Inflammatory macrophage treated with lipopolysaccharide for 4 hours (primary cell): ENCODE data around the gene TMC3.

ENCODE experiments used
- DNase-seq: peaks from one replicate; pipeline ENCODE4 v3.0.0-alpha.2; 2020

Gene TMC3

DNA sequence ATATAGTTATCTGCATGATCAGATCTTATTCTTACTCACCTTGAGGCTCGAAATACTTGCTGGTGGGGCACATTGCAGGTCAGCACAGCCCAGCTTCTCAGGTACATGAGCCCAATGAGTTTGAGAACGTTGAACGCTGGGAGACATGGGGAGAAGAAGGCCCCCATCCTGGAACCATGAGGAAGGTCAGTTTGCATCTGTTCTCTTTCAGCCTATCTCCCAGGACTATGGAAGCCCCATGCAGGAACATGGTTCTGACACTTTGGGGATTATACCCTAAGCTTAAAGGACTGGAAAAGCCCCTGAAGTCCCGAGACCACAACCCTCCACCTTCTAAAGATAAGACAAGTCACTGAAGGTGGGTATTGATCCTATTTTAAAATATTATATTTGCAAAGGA, 32.7 kb downstream of the TMC3 start:
- DNase-seq, result no peak

DNA sequence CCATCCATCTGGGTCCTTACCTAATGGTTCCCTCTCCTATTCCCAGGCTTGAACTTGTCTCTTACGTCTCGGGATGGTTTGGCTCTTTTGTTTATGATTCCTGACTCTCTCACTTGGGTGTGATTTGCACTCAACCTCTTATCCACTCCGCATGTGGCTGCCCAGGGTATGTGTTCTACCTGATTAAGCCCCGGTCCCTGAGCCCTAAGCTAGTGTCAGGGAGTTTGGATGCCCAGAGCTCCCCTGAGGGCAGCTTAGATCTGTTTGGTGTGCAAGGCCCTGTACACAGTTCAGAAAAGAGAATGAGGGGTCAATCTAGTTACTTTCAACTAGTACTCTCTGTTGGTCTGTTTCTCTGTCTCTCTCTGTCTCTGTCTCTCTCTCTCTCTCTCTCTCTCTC, 34.2 kb downstream of the TMC3 start:
- DNase-seq, result no peak

DNA sequence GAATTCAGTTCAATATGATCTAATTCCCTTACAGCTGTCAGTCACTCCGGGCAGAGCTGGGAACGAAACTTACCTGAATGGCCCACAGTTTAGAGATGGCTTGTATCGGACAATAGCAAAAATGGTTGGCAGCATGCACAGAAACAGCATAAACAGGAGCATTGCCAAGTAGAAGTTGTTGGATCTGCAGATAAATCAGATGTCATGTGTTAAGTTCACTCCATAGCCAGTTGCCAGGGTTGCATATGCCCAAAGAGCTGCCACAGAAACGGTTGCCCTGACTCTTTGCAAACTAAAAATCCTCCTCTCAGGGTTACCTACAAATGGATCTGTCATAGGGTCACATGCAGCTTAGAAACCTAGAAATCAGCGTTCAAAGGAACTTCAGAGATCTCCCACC, 34.7 kb downstream of the TMC3 start:
- DNase-seq, result no peak

DNA sequence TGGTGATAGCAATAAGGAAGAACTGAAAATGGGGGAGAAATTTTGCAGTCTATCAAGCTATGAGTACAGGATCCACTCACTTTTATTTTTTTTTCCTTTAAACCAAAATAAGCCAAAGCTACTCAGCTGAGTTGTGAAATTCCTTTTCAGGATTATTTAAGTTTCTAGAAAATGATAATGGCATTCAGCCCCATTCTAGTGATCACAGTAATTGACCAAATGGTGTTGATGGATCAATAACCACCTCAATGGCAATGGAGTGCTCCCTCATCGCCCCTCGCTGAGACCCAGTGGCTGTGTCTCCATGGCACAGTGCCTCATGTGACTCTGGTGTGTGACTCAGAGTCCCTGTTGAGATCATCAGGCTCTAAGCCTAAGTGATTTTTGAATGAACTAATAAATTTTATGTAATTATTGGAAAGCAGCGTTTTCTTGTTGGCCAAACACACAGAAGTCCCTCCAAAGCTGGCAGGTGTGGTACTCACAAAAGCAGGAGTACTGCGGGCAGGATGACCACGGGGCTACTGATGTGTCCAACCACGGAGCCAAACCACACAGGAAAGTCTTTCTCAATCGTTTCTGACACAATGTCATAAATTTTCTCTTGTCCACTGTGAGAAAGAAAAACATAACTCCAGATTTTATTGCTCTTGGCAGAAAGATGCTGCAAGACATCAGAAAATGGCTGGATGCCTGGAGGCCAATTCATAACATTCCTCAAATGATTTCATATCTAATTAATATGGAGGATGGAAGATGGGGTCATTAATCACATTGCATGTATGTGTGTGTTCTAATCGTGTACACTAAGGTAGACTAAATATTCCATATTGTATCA, 35.6 kb downstream of the TMC3 start:
- peak; percentile 70 for DNase-seq

DNA sequence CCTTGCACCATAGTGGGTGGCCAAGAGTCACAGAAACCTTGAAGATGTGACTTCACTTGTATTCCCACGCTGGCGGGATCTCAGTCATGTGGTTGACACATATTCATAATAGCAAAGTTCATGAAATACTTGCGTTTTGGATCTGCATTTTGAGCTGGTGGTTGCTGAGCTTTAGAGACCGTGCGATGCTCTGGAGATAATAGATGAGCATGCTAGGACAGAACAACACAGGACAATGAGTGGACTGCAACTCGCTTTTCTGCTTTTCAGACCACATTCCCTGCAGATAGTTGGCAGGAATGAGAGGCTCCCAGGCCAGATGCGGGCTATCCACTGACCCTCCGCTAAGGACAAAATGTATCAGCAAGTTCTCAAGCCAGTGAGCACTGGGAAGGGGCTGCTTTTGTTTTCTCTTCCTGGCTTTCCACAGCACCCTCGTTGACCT, 36.3 kb downstream of the TMC3 start:
- peak; percentile 38 for DNase-seq

DNA sequence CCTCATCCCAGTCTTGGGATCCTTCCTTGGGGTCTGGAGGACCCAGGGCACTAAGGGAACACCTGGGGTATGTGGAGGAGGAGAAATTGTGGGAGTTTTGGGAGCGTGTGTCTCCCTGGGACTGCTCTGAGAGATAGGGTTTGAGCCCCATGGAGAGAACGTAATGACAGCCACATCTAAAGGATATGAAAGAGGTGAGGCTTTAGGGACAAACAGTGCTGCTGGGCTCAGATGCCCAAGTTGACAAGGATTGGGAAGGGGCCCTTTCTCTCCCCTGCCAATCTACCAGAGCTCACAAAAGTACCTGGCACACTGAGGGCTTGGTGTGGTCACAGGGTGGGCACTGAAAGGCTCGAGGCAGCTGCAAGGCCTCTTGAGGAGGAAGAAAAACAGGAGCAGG, 36.8 kb downstream of the TMC3 start:
- DNase-seq, result no peak

DNA sequence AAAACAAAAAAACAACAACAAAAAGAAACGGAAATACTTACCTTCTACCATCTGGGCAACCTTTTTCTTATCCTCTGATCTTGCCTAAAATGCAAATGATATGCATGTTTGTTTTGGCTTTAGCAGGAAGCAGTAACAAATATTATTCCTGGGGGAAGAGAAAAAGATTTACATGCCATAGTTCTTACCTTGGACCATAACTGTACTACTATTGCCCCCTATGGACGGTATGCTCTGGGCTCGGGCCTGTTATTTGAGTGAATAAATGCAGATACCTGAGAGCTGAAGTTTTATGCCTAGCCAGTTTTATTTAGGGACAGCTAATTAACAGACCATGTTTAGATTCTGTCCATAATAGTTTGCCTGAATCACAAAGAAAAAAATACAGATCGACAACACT, 37.4 kb downstream of the TMC3 start:
- peak; percentile 36 for DNase-seq

DNA sequence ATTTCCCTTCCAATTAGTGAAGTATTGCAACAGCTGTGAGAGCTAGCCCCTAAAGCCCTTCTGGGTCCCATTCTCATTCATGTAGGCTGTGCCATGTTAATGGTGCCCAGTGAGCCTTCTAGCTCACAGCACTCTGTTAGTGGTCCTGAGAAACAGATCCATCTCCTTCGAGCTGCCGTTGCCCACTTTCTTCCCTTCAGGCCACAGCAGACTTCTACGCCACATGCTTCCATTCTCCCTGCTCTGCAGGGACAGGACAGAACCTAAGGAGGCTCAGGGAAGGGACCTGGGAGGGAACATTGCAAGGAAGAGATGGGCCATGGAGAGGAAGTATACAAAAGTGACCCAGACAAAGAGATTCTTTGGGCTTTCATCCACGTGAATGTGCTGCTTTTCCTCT, 38.4 kb downstream of the TMC3 start:
- DNase-seq, result no peak

DNA sequence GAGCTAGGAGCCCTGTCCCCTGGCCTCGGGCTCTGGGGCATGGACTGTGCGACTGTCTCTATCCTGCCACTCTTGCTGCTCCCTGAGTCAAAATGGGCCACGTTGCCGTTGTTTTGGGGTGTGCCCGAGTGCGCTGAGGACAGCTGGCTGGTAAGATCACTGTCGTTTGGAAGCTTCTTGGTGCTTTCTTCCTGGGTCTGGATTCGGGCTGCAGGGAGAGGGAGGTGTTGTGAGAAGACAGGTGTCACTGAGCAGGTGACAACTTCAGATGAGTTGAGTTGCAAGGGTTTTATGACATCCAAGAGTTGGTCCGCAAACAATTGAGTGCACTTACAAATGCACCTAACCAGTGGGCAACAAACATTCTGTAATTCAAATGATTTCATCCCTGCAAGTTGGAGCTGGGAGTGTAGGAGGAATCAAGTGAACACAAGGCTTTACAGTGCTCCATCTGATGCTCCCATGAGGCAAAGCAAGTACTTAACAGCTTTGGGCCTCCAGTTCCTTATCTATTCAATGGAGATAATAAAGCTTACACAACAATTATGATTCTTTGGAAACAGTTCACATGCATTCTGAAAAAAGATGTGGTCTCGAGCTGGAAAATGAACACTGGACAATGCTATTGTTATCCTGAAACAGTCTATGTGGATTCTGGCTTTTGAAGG, 39.1 kb downstream of the TMC3 start:
- no peak for DNase-seq

DNA sequence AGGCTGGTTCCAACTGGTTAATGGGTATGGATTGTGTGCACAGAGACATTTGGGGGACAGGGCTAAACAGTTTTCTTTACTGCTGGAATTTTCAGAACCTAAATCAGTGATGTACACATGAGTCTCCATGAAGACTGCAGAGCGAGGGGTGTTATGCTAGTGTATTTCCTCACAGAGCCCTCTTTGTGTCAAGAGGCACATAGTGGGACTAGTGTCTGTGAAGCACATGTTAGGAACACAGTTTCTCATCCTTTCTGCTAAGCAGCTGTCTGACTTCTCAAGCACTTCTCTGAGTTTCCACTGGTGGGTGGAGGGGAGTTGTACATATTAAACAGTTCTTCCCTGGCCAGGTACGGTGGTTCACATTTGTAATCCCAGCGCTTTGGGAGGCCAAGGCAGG, 40.6 kb downstream of the TMC3 start:
- DNase-seq, result no peak

DNA sequence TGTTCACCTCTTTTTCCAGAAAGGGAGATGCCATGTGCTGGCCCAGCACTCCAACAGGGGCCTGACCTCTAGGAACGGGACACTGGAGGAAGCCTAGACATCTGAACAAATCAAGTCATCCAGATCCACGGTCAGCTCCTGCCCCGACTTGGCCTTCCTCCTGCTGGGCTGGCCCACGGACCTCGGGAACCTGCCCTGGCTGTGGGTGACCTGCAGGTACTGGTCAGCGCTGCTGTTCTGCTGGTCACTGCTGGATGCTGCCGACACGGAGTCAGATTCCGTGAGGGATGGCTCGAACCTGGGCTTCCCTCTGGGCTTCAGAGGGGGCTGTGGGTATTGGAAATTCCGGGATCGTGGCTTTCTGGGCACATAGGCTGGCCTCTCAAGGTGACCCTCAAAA, 41.7 kb downstream of the TMC3 start:
- no peak for DNase-seq

DNA sequence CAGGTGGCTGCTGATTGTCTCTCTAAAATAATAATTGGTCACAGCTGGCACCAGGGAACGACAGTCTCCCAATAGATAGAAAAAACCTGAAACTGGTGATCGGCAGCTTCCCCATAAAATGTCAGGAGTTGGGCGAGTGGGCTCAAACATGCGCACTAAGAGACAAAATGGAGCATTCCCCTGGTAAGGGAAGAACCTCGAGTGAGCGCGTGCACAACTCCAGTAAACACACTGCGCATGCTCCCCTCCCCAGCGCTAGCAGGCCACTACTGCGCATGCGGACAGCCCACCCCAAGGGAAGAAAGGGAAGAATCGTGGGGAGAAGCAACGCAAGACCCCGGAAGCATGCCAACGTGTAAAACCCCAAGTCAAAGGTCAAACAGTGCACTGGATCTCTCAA, 42.4 kb downstream of the TMC3 start:
- no peak for DNase-seq

DNA sequence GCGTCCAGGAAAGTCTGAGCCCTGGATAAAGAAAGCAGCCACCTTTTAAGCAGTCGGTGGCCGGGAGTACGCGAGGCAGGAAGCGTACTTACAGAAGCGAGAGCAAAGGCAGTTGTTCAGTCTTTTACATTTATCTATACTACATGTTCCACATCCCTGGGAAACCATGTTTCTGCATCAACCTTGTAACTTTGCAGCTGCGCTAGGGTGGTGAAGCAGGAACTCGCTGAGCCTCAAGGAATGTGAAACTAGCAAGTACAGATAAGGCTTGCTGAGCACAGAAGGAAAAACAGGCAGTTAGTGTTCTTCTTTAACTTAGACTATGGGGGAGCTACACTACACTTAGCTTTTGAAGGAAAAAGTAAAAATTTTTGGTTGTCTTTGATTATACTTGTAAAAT, 42.9 kb downstream of the TMC3 start:
- peak; percentile 26 for DNase-seq

DNA sequence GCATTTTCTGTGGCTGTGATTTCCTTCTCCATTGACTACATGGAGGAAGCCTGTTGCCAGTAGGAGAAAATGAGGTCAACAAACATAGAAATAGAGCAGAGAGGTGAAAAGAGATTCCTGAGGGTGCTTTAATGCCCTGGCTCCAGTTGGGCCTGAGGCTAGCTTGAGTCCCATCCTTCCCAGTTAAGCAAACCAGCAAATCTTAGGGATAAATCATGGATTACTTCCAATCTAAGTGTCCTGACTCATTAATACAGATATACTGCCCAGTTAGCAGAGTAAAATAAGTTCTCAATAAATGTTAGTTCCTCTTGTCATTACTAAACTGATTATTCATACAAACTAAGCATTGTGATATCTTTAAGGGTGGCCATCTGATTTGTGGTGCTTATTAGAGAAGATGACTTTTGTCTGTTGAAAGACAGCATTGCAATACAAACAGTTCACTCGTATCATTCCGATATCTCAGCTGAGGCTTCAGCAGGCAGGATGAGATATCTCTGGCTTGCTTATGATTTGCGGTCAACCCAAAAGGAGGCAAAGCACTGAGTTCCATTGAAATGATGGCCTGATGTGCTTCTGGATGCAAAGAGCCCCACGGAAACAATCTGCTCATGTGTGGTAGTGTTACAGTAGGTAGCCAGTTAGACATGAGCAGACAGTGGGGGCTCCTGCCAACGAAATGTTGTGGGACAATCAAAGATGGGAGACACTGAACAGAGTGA, 43.5 kb downstream of the TMC3 start:
- DNase-seq, result peak; percentile 51

DNA sequence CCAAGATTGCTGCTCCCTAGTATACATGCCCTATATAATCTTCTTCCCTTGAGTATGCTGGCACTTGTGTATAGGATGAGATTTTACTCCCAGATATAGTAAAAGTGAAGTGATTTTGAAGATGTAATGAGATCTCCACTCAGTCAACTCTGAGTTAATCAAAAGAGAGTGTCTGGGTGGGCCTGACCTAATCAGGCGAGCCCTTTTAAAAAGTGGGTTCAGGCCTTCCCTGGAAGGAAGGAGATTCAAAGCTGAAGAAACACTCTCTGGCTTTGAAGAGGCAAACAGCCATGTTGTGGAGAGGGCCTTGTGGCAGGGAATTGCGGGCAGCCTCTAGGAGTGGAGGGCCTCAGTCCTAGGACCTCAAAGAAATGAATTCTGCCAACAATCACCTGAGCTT, 44.6 kb downstream of the TMC3 start:
- no peak for DNase-seq

DNA sequence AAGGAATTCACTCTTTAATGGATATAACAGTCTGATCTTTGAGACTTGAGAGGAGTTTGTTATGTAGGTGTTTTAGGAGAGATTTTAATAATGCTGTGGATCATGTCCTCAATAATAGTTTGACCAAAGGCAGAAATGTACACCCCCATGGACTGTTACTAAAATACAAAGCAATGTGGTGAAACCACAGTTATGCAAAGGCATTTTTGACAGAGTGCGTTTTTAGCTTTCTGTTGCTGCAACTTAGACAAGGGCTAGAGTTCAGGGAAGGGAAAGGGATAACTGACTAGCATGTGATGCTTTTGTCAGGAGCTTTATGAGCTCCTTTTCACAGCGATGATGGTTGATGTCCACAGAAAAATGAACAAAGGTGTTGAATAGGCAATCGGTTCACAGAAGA, 46.5 kb downstream of the TMC3 start:
- peak; percentile 67 for DNase-seq

DNA sequence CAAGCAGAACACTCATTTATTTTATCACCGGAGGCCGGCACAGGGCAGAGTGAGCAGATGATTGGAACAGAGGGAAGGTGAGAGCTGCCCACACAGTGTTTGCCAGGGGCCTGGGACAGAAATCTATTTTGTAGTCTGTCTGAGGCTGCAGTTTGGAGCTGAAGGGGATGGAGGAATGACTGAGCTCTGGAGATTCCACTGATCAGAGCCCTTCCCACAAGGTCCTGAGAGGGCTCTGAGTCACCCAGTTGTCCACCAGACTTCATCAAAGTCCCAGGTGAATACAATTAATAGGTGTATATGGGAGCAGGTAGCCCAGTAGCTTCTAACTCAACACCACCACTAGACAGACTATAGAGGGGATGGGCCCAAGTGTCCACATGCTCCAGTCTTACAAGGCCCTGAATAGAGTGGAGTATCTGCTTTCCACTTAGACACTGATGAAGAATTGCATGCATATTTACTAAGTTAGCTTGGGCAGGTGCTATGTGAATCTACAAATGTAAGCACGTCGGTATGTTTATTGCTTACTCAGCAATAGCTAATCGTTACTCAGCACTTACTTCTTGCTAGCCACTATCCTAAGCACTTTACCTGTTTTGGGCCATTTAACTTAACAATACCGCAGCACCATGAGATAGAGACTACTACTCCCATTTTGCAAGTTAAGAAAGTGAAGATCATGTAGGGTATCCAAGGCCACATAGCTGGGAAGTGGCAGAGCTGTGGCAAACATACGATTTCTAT, 47.4 kb downstream of the TMC3 start:
- no peak for DNase-seq

DNA sequence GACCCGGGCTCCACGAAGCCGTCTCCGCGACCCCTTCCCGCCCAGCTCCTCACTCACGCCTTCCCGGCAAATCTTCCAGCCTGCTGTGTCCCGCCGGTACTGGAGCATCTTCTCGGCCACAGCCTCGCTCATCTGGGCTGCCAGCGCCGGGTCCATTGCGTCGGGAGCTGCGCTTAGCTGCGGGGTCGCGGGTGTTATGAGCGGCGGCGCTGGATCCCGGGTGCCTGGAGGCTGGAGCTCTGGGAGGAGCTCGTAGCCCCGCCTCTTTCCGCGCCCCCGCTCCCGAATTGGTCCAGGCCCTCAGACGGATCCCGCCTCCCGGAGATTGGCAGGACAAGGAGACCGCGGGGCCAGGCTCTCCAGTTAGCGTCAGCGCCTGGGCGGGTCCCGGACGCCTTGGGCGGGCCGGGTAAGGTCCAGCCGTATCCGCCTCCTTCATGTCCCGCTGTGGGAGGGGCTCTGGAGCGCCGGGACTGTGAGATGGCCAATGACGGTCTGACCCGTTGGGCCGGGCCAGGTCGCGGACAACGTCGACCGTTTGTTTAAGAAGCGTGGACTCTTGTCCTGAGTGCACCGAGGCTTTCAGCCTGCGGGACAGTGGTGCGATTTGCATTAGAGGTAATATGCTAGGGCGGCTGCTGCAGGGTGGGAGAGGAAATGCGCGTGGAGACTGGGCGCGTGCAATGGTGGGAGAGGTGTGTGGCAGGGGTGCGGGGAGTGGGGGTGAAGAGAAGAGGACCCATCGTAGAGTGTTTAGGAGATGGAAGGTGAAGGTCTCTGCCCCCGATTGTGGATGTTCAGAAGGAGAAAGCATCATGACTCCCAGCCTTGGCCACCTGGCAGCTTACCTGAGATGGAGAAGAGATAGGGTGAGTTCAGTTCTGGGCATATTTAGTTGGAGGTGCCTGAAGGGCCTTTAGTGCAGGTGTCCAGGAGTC, 49.8 kb downstream of the TMC3 start, which contains the start of gene STARD5:
Gene STARD5, minus strand, starts transcription at position 198 of the 938 bp plus-strand sequence. Its CDS starts 42 bp downstream, at position 156.
- peak; percentile 99 for DNase-seq

DNA sequence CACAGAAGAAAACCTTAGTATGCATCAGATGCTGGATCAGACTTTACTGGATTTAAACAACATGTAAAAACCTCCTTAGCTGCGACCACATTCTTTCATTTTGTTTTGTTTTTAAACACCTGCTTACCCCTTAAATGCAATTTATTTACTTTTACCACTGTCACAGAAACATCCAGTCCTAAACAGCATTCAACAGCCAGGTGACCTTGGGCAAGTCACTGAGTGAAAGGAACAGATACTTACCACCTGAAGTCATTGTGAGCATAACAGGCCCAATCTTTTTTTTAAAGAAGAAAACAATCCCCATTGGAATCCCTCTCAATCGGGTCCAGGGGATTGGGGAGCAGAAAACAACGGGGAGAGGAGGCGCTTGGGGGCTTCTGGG, 50.5 kb downstream of the TMC3 start:
- DNase-seq, result no peak

DNA sequence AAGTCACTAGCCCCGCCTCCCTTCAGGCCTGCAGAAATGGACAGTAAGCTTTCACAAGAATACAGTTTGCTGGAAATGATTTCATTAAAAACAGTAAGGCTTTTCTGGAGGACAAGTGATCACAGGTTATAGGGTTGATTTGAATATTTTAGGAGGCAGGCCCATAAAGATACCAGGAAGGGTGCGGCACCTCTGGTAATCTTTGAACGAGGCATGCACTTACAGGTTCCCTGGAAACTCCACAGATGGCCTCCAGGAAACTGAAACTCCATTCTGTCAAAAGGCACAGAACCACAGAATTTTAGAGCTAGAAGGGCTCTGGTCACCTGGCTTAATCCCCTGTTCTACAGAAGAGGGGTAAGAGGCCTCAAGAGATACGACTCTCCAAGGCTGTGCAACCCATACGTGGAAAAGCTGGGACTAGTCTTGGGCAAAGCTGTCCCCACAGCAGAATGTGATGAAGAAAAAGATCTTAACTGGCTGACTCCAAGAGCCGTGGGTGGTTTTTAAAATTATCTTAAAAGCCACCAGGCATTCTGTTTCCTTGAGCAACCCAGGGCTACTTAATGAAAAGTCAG, 51.2 kb downstream of the TMC3 start:
- peak; percentile 39 for DNase-seq

DNA sequence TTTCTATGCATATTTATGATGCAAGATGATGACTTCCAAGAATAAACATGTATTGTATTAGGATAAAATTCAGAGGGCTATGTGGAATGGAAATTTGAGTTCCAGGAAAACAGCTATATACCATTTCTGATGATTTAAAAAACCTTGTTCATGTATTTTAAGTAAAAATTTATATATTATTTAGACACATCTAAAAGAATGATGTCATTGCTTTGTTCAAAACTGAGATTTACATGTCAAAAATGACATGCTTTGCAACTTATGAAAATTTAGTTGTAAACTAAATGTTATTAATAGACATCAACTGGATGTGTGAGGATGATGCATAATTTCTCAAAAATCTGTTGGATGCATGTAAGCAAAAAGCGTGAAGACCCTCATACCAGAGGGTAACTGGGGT, 52.3 kb downstream of the TMC3 start:
- DNase-seq, result no peak

DNA sequence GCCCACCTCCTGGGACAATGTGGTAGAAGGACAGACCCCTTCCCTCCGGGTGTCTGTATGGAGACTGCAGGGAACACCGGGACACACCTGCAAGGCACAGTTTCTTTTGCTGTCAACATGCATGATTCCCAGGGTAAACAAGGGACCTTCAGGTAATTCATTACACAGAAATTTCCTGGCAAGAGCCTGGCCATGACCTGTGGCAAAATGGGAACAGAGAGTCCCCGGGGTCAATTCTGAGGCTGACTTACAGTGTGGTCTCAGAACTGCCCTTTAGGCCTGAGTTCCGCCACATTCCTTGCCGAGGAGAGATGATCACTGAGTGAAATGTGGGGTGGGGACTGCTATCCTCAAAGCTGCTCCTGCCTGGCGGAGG, 56.4 kb downstream of the TMC3 start:
- DNase-seq, result no peak
